OCI-LY7 (cell line): Measurements from ENCODE around the gene NUB1.

ENCODE experiments used
- CTCF ChIP-seq: fragments of 200-600 bp; sonication (generic); conservative IDR thresholded peaks from 2 replicates; pipeline ENCODE4 v1.5.1; 2014; ENCODE audit warnings: mild to moderate bottlenecking, antibody characterized with exemption, low read length, moderate library complexity, mixed read lengths
- EZH2phosphoT487 ChIP-seq: fragments of 200-600 bp; sonication (generic); IDR thresholded peaks from 2 replicates; pipeline ENCODE4 v1.6.1; 2018; ENCODE audit warnings: low read depth, borderline replicate concordance, mild to moderate bottlenecking, mixed run types, antibody characterized with exemption, low read length, moderate library complexity, mixed read lengths

GRCh38 chr7:151372612-151373265, 31.1 kb downstream of the NUB1 start:
- TF ChIP-seq CTCF (no peak), EZH2phosphoT487 (no peak)
